Measurements from ENCODE around the gene AATF.
"Not testable (repeated sequence)": the region's sequence is repeated elsewhere in the genome, so short reads cannot be mapped to it uniquely, and the experiment has no call there.

Gene AATF

DNA sequence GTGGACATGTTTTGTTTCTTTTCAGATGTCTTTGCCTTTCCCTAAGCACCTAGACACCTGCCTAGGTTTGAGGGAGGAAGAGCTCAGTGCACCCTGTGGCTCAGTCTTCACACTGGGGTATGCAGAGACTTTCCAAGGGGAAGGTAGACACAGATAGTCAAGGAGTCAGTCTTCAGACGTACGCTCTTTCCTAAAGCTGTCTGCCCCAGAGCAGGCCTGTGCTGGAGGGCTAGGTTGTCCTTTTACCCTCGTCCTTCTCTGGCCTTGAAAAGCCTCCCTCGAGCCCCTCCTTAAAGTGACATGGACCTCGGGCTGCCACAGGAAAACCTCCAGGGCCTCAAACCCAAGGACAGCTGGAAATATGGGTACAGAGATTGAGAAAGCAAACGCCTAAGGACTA, 103.7 kb downstream of the AATF start:
- DNase-seq, result no peak

DNA sequence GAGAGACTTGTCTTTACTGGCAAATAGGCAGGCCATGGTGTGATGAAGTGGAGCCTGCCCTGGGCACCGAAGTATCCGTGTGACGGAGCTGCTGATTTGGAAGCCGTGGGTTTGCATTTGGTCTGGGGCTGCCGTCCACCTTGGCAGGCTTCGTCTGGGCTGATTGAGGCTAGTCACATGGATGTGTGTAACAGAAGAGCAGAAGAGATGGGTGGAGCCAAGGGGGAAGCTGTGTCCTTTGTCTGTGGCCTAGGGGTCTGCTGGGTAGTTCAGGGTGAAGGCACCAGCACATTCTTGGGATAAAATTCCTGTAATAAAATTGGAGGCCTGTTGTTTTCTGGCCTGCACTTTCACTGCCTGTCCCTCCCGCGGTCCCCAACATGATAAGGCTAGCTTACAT, 106.1 kb downstream of the AATF start:
- no peak for DNase-seq

DNA sequence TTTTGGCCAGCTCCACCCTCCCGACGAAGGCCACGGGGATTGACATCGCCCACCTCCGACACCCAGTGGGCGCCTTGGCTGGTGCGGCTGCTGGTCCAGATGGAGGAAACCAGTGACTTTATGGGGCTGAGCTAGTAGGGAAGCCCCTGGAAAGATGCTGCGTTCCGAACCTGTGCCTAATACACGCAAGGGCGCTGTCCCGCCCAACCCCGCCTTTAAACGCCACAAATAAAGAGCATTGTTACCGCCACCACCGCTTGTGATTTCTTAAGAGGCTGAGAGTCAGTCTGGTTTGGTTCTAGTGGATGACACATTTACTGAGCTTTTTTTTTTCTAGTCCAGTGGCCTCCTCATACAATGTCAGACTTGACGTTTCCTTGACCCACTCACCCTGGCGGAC, 107.9 kb downstream of the AATF start:
- DNase-seq, result no peak

DNA sequence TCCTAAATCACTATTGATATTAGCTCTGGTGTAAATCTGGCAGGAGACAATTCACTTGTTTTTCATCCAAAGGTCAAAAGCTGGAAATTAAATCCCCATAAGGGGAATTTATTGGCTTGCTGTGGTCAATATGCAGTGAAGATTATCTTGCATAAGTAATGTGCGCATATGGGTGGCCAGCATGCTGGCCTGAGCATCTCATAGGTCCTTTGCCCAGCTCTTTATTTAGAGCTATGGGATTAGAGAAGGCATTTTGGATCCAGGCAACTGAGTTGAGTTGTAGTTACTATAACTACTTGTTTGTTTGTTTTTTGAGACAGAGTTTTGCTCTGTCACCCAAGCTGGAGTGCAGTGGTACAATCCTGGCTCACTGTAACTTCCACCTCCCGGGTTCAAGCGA, 110.7 kb downstream of the AATF start:
- no peak for DNase-seq

DNA sequence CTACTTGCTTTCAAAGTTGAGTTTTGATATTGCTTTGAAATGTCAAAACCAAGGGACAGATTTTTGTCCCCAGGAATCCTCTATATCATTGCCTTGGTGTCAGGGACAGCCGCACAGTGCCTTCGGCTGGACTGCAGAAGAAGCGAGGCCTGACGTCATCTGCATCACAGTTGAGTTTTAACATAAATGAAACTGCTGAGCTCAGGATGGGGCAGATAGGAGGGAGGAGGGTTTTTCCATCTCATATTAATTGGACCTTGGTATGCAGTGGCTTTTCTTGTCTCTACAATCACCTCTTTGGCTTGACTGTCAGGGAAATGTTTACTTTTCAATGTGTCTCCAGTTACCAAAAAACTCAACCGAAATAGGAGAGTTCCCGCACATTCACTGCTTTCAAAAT, 111.3 kb downstream of the AATF start:
- DNase-seq, result no peak

DNA sequence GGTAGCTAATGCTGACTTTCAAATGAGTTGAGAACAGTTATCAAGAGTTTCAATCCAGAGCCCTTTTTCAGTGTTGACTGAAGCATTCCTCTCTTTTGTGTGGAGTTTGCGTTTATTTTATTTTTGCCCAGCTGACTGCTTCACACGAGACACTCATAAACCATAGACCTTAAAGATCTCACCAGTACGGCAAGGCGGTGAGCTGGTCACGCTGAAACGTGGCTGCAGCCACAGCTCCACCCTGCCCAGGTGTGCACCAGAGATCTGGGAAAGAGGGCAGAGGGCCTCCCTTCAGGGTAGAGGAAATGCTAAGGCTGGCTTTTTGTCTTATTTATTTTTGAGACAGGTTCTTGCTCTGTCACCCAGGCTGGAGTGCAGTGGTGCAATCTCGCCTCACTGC, 112.2 kb downstream of the AATF start:
- DNase-seq, result no peak

DNA sequence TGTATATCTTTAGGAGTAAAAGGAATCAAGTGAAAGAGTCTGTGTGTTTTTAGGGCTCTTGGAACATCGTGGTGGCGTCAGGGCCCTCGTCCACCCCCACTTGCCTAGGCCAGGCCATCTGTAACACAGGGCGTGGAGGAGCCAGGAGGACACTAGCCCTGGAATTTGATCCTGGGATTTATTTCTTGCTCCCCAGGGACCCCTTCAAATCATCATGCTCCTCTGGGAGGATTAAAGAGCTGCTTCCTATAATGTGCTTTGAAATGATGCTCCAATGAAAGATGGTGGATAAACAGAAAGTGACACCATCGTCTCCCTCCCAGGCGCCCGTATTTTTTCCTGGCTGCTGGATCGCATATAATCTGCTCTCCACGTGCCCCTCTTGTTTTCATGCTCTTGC, 113.3 kb downstream of the AATF start:
- no peak for DNase-seq

DNA sequence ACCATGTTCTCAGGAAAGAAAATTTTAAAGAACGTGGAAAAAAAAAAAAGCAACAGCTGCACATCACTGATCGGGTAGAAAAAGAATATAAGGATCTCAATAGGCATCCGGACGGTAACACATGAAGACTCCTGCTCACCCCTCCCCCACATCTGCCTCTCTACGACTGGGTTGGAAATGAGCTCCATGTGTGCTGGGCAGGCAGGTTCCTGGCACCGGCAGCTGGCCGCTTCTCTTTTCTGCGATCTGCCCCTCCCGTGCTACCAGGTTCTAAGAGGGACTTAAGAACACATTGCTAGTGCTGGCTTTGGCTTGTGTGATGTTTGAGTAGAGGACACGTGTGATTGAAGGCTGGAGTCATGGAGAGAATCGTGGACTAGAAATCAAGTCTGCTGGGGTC, 115.5 kb downstream of the AATF start:
- no peak for DNase-seq

DNA sequence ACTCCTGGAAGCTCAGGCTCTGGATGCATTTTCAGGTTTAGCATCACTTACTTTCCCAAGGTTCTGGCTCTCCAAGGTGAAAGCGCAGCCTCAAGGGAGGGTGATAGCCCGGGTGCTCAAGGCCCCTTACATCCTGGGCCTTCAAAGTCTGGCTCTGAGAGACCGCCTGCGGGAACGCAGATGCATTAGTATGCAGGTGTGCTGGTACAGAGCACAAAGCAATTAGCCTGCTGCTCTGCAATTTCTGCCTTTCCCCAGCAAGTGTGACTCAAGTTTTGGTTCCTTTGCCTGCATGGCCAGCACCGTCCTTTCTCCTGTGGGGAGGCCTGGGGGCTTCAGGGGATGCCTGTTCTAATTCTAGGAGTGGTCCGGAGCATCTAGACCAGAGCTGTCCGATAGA, 116.2 kb downstream of the AATF start:
- no peak for DNase-seq

DNA sequence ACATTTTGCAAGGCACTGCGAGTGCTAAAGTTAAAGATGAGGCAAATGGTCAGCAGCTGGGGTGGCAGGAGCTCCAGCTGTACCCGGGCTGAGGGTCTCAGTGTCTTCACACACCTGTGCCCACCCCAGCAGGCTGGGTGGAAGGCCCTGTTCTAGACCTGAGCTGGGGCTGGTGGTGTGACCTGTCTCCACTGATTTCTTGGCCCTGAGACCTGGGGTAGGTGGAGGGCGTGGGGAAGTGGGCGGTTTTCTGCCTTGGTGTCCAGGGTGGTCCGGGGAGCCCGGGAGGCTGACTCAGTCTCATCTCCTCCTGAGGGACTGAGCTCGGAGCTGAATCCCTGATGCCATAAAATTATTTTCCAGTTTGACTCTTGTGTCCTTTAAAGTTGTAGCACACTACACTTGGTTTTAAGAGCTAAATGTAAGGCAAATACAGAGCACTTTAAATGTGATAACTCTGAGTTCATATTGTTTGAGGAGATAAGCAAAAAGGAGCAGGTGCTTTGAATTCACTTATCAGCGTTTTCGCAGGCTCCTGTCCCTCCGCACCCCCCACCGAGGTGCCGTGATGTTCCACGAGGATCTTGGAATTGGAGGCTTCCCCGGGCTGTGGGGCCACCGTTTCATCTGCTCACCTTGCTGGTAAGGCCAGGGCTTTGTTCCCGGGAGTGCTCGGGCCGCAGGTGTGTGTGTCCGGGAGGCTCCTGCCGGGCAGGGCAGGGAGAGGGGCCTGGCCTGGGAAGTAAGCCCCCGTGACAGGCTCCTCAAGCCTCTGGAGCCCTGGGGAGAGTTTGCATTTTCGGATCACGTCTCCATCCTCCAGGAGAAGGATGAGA, 117.0 kb downstream of the AATF start:
- no peak for DNase-seq

DNA sequence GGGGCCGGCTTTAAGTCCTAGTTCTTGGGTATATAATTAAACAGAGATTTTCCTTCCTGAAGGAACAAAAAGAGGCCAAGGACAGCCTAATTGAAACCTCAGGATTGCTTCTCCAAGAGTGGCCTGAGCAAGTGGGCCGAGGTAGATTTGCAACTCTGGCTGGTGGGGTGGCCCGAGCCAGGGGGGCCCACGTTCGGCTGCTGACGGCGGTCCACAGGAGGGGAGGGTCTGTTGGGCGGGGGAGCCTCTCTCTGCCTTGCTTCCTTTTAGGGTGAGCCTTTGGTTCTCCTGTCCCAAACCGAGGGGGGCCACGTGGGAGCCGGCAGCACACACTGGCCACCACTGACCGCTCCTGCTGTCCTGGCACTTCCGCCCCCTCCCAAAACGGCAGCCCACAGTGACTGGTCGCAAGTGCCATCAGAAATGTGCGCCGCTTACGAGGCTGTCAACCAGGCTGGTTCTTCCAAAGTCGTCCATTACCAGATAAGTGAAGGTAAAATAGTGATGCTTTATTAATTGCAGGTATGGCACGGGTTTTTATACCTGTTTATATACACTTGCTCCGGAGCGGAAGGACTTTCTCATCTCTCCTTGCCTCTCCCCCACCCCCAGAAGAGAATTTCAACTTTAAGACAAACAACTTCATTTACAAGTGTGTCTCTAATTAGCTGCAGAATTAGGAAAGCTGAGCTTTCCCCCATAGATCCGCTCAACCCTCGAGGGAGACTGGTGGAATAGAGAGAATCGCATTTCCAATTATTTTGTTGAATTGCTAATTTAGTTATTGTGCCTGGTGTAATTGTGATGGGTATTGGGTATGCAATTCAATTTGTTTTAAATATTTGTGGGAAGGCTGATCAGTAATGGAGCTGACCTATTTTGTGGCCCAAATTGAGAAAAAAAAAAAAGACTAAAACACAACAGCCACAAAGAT, 117.8 kb downstream of the AATF start:
- DNase-seq, result no peak

DNA sequence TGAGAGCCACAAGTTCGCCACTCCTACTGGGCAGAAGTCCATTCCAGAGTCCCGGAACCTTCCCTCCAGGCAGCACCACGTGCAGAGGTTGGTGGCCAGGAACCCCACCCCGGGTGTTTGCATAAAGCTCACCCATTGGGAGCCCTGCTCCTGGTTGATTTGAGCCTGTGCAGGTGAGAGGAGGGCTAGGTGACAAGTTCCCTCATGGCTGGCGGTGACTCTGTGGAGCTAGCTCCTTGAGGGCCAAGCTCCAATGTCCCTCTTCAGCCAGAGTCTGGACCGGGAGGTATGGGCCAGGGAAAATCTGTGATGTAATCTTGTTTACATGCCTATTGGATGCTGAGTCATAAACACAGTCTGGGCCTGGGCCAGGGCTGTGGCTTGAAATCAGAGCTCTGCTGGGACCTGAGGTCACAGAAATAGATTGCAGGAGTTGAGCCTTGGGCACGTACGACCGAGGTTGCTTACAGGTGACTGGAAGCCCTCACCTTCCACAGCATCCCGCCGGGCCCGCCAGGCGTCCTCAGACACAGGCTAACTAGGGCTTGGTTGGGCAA, 118.9 kb downstream of the AATF start:
- DNase-seq, result no peak

DNA sequence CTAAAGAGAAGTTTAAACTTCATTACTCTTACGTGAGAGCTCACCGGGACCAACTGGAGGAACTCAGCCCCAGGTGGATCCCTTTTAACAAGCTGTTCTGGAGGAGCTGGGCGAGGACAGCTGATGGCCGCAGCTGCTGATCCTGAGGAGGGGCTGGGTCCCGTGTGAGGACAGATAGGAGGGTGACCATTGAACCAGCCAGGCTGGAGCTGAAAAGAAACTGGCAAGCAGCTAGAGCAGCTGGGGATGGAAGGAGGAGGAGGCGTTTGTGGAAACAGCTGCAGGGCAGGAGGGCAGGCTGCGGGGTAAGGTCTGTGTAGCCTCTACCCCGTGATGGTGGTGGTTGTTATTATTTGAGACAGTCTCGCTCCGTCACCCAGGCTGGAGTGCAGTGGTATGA, 119.5 kb downstream of the AATF start:
- no peak for DNase-seq

DNA sequence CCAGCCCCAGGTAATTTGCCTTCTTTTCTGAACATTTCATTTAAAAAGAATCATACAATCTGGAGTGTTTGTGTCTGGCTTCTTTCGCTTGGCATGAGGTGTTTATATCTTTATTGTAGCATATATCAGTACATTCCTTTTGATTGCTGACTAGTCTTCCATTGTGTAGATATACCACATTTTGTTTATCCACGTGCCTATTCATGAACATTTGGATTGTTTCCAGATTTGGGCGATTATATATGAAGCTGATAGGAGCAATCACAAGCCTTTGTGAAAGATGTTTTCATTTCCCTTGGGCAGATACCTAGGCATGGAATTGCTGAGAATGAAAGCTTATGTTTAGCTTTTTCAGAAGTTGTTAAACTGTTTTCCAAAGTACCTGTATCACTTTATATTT, 120.3 kb downstream of the AATF start:
- no peak for DNase-seq

DNA sequence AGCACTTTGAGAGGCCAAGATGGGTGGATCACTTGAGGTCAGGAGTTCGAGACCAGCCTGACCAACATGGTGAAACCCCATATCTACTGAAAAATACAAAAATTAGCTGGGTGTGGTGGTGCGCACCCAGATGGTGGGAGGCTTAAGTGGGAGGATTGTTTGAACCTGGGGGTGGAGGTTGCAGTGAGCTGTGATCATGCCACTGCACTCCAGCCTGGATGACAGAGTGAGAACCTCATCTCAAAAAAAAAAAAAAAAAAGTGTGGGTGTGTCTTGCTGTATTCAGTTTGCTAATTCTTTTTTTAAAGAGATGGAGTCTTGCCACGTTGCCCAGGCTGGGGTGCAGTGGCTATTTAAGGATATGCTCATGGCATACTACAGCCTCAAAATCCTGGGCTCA, 124.7 kb downstream of the AATF start:
- DNase-seq, result not testable (repeated sequence)

DNA sequence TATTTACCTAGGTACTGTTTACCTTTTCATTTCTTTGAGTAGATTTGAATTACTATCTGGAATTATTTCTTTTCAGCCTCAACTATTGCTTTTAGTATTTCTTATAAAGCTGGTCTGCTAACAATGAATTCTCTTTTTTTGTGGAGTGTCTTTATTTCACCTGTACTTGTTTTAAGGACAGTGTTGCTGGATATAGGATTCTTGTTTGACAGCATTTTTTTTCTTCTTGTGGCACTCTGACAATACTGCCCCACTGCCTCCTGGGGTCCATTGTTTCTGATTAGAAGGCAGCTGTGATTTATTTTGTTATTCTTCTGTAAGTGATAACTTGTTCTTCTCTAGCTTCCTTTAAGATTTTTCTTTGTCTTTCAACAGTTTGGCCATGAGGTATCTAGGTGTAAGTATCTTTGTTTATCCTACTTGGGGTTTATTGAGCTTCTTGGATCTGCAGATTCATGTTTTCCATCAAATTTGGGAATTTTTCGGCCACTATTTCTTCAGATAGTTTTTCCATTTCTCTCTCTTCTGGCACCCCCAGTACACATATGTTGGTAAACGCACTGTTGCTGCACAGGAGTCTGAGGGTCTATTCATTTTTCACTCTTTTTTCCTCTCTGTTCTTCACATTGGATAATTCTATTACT, 130.4 kb downstream of the AATF start:
- DNase-seq, result no peak

DNA sequence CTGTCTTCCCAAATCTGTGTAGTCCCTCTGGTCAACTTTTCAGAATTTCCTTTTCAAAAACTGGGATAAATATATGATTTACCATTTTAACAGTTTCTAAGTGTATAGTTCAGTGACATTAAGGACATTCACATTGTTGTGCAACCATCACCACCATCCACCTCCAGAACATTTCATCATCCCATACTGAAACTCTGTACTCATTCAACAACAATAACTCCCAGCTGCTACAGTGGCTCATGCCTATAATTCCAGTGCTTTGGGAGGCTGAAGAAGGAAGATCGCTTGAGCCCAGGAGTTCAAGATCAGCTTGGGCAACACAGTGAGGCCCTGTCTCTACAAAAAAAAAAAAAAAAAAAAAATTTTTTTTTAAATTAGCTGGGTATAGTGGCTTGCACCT, 131.0 kb downstream of the AATF start:
- no peak for DNase-seq

DNA sequence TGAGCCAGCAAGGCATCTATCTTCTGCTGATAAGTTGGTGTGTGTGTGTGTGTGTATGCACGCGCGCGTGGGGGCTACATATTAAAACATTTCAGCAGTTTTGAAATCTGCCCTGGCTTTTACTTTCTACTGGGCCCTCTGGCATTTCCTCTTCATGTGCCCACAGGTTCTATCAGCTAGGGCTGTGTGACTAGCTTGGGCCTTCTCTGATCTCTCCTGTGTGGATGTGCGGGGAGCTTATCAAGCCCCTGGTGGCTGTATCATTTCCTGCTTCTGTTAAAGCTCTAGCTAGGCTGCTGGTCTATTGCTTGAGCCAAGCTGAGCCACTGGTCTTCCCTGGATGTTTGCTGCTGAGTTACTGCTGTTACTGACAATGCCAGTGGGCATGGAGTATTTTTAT, 132.5 kb downstream of the AATF start:
- no peak for DNase-seq

DNA sequence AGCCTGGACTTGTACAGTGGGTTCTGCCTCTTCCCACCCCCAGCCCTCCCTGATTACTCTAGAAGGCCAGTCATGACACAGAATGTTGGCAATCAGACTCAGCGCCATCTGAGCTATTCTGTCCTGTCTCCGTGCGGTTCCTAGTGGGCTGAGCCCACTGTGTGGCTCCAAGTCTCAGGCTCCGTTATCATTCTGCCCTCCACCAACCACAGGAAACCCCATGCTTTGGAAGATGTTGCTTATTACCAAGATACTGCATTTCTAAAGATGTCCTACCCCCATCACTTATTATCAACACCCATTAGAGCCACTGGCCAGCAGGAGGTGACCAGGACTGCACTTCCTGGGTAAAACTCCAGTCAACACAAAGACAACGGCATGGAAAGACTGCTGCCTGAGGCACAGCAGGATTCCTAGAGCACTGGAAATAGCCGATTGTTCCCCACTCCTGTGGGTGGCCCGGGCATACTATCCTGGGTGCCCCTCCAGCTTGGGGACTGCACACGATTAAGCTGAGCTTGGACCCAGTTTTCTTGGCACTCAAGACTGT, 133.6 kb downstream of the AATF start:
- DNase-seq, result no peak

DNA sequence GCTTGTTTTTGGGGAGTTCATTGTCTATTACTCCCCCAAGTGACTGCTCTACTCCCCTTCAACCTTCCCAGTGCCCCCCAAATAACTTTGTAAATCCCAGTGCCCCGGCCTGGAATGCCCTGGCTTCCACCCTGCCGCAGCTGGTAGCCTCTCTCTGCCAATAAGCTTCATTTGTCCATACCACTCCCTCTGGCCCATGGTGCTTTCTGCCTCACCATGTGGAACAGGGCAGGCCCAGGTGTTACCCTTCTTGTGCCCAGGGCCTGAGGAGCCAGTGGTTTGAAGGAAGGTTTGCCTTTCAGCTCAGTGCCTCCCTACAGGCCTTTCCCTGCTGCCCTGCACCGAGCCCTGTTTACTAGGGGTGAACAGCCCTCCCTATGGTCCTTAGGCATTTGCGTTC, 134.2 kb downstream of the AATF start:
- no peak for DNase-seq

DNA sequence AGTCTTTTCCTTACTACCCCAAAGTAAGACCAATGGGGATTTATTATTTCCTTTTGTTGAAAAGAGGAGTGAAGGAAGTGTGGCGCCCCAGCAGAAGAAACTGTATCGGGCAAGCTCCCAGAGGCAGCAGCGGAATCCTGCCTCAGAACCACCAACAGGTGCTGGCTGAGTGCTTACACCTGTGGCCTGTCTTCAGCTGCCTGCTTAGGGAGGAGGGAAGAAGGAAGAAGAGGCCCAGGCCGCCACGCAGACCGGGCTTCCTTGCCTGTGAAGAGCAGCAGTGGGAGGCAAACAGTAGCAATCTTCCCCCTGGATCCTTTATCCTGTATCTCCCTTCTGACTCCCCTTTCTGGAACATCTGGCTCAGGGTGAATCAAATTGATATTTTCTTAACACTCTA, 134.7 kb downstream of the AATF start:
- DNase-seq, result no peak

DNA sequence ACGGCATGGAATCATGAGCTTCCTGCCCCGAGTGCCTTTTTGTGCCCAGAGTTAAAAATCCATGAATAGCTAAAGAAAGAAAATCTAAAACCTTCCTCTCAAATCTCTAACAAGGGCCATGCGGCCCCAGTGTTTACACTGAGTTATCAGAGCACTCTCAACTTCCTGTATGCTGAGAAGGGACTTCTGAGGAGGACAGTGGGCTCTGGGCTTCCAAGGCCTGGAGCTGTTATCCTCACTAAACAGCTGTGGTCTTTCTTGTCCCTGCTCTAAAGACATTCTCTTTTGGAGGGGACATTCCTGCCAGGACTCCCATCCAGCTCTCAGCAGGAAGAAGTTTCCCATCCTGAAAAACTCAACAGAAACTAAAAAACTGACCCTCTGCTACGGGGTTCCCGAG, 135.6 kb downstream of the AATF start:
- no peak for DNase-seq

DNA sequence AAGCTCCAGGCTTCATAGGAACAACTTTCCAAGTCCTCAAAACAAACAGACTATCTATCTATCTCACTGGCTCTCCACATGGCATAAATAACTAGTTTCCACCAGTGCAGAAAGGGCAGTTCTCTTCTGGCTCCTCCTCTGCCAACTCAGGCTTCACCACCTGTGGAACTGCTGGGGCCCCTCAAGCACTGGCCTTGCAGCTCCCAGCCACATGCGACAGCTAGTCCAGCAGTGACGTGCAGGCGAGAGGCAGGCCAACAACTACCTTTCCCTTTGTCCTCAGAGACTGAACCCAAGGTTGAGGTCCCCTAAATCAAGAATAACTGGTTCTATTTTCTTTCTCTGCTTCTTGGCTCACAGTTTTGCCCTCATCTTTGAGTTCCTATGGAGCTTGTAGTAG, 137.6 kb downstream of the AATF start:
- no peak for DNase-seq

Measured in NCI-H1105 (cell line).